ENCODE data around the gene UCN.

UCN gene

GRCh38 chr2:27314709-27315108, 6.5 kb upstream of the UCN start:
- no peak for TF ChIP-seq REST (IDR thresholded peaks at IDR 0.05; ENCODE audit: insufficient read depth in 1 of 2, low read depth in 2 of 2, low read length in 2 of 2)
- no peak for TF ChIP-seq FOXP2 (optimal IDR thresholded peaks at IDR 0.05; ENCODE audit: borderline replicate concordance, extremely low read depth, extremely low read length, insufficient read depth)
- TF ChIP-seq POLR2AphosphoS5 (IDR thresholded peaks at IDR 0.05; ENCODE audit: low read depth, low read length): no peak
- TF ChIP-seq TAF1 (IDR thresholded peaks at IDR 0.05; ENCODE audit: borderline replicate concordance, insufficient read depth, low read length): no peak
- TF ChIP-seq SIN3A (IDR thresholded peaks at IDR 0.05; ENCODE audit: borderline replicate concordance, insufficient read depth, low read length): no peak

- TF ChIP-seq SIN3A (IDR thresholded peaks at IDR 0.05; ENCODE audit: borderline replicate concordance, insufficient read depth, low read length) (no peak), TAF1 (IDR thresholded peaks at IDR 0.05; ENCODE audit: borderline replicate concordance, insufficient read depth, low read length) (no peak), REST (IDR thresholded peaks at IDR 0.05; ENCODE audit: insufficient read depth in 1 of 2, low read depth in 2 of 2, low read length in 2 of 2) (no peak), FOXP2 (optimal IDR thresholded peaks at IDR 0.05; ENCODE audit: borderline replicate concordance, extremely low read depth, extremely low read length, insufficient read depth) (no peak), POLR2AphosphoS5 (IDR thresholded peaks at IDR 0.05; ENCODE audit: low read depth, low read length) (no peak)
Measured at GRCh38 chr2:27313882-27314645, 5.8 kb upstream of the UCN start.

- TF ChIP-seq REST (IDR thresholded peaks at IDR 0.05; ENCODE audit: insufficient read depth in 1 of 2, low read depth in 2 of 2, low read length in 2 of 2): no peak
- TF ChIP-seq TAF1 (IDR thresholded peaks at IDR 0.05; ENCODE audit: borderline replicate concordance, insufficient read depth, low read length): no peak
- TF ChIP-seq FOXP2 (optimal IDR thresholded peaks at IDR 0.05; ENCODE audit: borderline replicate concordance, extremely low read depth, extremely low read length, insufficient read depth): no peak
- no peak for TF ChIP-seq POLR2AphosphoS5 (IDR thresholded peaks at IDR 0.05; ENCODE audit: low read depth, low read length)
- no peak for TF ChIP-seq SIN3A (IDR thresholded peaks at IDR 0.05; ENCODE audit: borderline replicate concordance, insufficient read depth, low read length)
Measured at GRCh38 chr2:27312152-27312551, 3.9 kb upstream of the UCN start.

- no peak for TF ChIP-seq SIN3A (IDR thresholded peaks at IDR 0.05; ENCODE audit: borderline replicate concordance, insufficient read depth, low read length)
- TF ChIP-seq FOXP2 (optimal IDR thresholded peaks at IDR 0.05; ENCODE audit: borderline replicate concordance, extremely low read depth, extremely low read length, insufficient read depth): no peak
Measured at GRCh38 chr2:27309651-27310050, 1.4 kb upstream of the UCN start.

- TF ChIP-seq TAF1 (IDR thresholded peaks at IDR 0.05; ENCODE audit: borderline replicate concordance, insufficient read depth, low read length) (no peak), SIN3A (IDR thresholded peaks at IDR 0.05; ENCODE audit: borderline replicate concordance, insufficient read depth, low read length) (no peak), FOXP2 (optimal IDR thresholded peaks at IDR 0.05; ENCODE audit: borderline replicate concordance, extremely low read depth, extremely low read length, insufficient read depth) (no peak), REST (IDR thresholded peaks at IDR 0.05; ENCODE audit: insufficient read depth in 1 of 2, low read depth in 2 of 2, low read length in 2 of 2) (no peak), POLR2AphosphoS5 (IDR thresholded peaks at IDR 0.05; ENCODE audit: low read depth, low read length) (no peak)
Measured at GRCh38 chr2:27307545-27308358, 493 bp downstream of the UCN start.
